SK-N-SH (cell line): ENCODE data around the gene ARL14. TPM values are rescaled to one million over a fixed set of nuclear protein-coding genes. Genes with fewer than 3 reads are reported as not detected.

Experiments
- CTCF ChIA-PET: fragments of 300-600, 350-600 bp; formaldehyde crosslinking; extraction: SDS; loops from one replicate; lab custom pipeline; 2021; lab: Yijun Ruan, JAX
- POLR2A ChIA-PET: fragments of 350-600 bp; sonication (Branson Sonifier 250); formaldehyde crosslinking; extraction: SDS; loops from one replicate; lab custom pipeline; 2020; ENCODE audit warnings: antibody characterized with exemption, inconsistent platforms; lab: Yijun Ruan, JAX
- DNase-seq: peaks from one replicate; pipeline ENCODE4 v3.0.0; 2012
- H2AFZ ChIP-seq: fragments of 200-600 bp; sonication (generic); 2 replicates; pipeline ENCODE4 v1.8.1; 2016; ENCODE audit warnings: antibody characterized with exemption, mild to moderate bottlenecking, low read depth
- H3F3A ChIP-seq: fragments of 200-600 bp; sonication (generic); replicated peaks from 2 replicates; pipeline ENCODE3; 2016; ENCODE audit warnings: antibody characterized with exemption, mild to moderate bottlenecking; ENCODE audit not compliant: insufficient read depth
- H3K27ac ChIP-seq, 2 experiments: fragments of 200-500 bp in 1 of 2; fragments of 200-600 bp in 1 of 2; sonication (Bioruptor generic) in 1 of 2; sonication (generic), shearing (Covaris generic) in 1 of 2; 2 replicates each; pipeline versions ENCODE4 v1.5.1 to v1.6.1; 2014 to 2016; ENCODE audit warnings: low read depth in 2 of 2, inconsistent platforms in 1 of 2, low read length in 1 of 2, mild to moderate bottlenecking in 1 of 2, mixed read lengths in 1 of 2
- H3K27me3 ChIP-seq: fragments of 200-600 bp; sonication (generic), shearing (Covaris generic); 2 replicates; pipeline ENCODE4 v1.6.1; 2016; ENCODE audit warnings: mixed run types; ENCODE audit not compliant: insufficient read depth
- H3K36me3 ChIP-seq, 2 experiments: fragments of 200-500 bp in 1 of 2; fragments of 200-600 bp in 1 of 2; sonication (Bioruptor generic) in 1 of 2; sonication (generic) in 1 of 2; replicated peaks in 1 of 2; 2 replicates each; pipeline versions ENCODE3 to v1.5.1; 2014 to 2016; ENCODE audit warnings: low read length in 1 of 2, mild to moderate bottlenecking in 1 of 2; ENCODE audit not compliant: insufficient read depth in 2 of 2, control insufficient read depth in 1 of 2
- H3K4me1 ChIP-seq, 2 experiments: fragments of 200-500 bp in 1 of 2; fragments of 200-600 bp in 1 of 2; sonication (Bioruptor generic) in 1 of 2; sonication (generic), shearing (Covaris generic) in 1 of 2; 2 replicates each; pipeline versions ENCODE4 v1.5.1 to v1.6.1; 2014 to 2016; ENCODE audit warnings: low read depth in 1 of 2, low read length in 1 of 2, mixed run types in 1 of 2; ENCODE audit not compliant: insufficient read depth in 2 of 2, control insufficient read depth in 1 of 2
- H3K4me2 ChIP-seq: fragments of 200-600 bp; sonication (generic), shearing (Covaris generic); 2 replicates; pipeline ENCODE4 v1.6.1; 2017; ENCODE audit warnings: mixed run types
- H3K4me3 ChIP-seq, 2 experiments: fragments of 200-500 bp in 1 of 2; fragments of 200-600 bp in 1 of 2; sonication (Bioruptor generic) in 1 of 2; sonication (generic), shearing (Covaris generic) in 1 of 2; 2 replicates each; pipeline versions ENCODE4 v1.5.1 to v1.8.1; 2014 to 2016; ENCODE audit warnings: low read depth in 2 of 2, inconsistent platforms in 1 of 2, low read length in 1 of 2, mild to moderate bottlenecking in 1 of 2, mixed read lengths in 1 of 2, moderate library complexity in 1 of 2
- H3K79me2 ChIP-seq: fragments of 200-600 bp; sonication (generic); 2 replicates; pipeline ENCODE4 v1.8.1; 2017; ENCODE audit warnings: mild to moderate bottlenecking; ENCODE audit not compliant: insufficient read depth
- H3K9ac ChIP-seq: fragments of 200-600 bp; sonication (generic); 2 replicates; pipeline ENCODE4 v1.6.1; 2017; ENCODE audit warnings: mixed run types
- H3K9me2 ChIP-seq: fragments of 200-600 bp; sonication (generic); 2 replicates; pipeline ENCODE4 v1.6.1; 2017; ENCODE audit warnings: mixed run types
- H3K9me3 ChIP-seq: fragments of 200-600 bp; sonication (generic); 2 replicates; pipeline ENCODE4 v1.6.1; 2017; ENCODE audit warnings: mixed run types, mild to moderate bottlenecking, moderate library complexity
- H4K20me1 ChIP-seq: fragments of 200-600 bp; sonication (generic); 2 replicates; pipeline ENCODE4 v1.6.1; 2017; ENCODE audit warnings: mild to moderate bottlenecking, mixed run types; ENCODE audit not compliant: insufficient read depth
- ELF1 ChIP-seq: IDR thresholded peaks from 2 replicates; pipeline ENCODE4 v1.4.0; 2012
- EZH2phosphoT487 ChIP-seq: fragments of 200-600 bp; sonication (generic); IDR thresholded peaks from 2 replicates; pipeline ENCODE4 v1.6.1; 2017; ENCODE audit warnings: low read depth, mixed run types, mild to moderate bottlenecking, antibody characterized with exemption, moderate library complexity, borderline replicate concordance
- FOSL2 ChIP-seq: IDR thresholded peaks from 2 replicates; pipeline ENCODE4 v1.4.0; 2012; ENCODE audit warnings: low read depth, mild to moderate bottlenecking, moderate library complexity, borderline replicate concordance
- FOXM1 ChIP-seq: IDR thresholded peaks from 2 replicates; pipeline ENCODE4 v1.4.0; 2012; ENCODE audit warnings: low read depth, mild to moderate bottlenecking
- MXI1 ChIP-seq: IDR thresholded peaks from 2 replicates; pipeline ENCODE4 v1.6.1; 2012; ENCODE audit warnings: mild to moderate bottlenecking, low read depth, low read length, improper control_type of control experiment
- POLR2AphosphoS5 ChIP-seq: IDR thresholded peaks from 2 replicates; pipeline ENCODE4 v1.6.1; 2012; ENCODE audit warnings: low read depth, low read length
- RAD21 ChIP-seq: IDR thresholded peaks from 2 replicates; pipeline ENCODE4 v1.6.1; 2012; ENCODE audit warnings: mild to moderate bottlenecking, low read length
- TCF12 ChIP-seq: IDR thresholded peaks from 2 replicates; pipeline ENCODE4 v1.4.0; 2012
- YY1 ChIP-seq: IDR thresholded peaks from 2 replicates; pipeline ENCODE4 v1.4.0; 2012; ENCODE audit warnings: low read depth, mild to moderate bottlenecking
- WGBS: methylation state at CpG from one replicate; pipeline ENCODE4 v1.1.6; 2017; ENCODE audit warnings: low lambda C conversion rate; 5-methylcytosine and 5-hydroxymethylcytosine counted together
- polyA plus RNA-seq, 3 experiments: library from polyadenylated mRNA; depleted of rRNA; stranded (reverse); fragments of >200 nt; gene quantifications; 2 replicates each; pipeline ENCODE4 v1.2.3, GENCODE V29; 2012
- TF ChIP-seq, protein P1 (sequence below): IDR thresholded peaks from 2 replicates; pipeline ENCODE4 v1.4.0; 2012; ENCODE audit warnings: low read depth
- TF ChIP-seq, protein P2 (sequence below): fragments of 150-350 bp; IDR thresholded peaks from 2 replicates; pipeline ENCODE4 v1.6.1; 2017; ENCODE audit warnings: antibody characterized with exemption, low read length, low read depth, borderline replicate concordance
- TF ChIP-seq, protein P3 (sequence below): IDR thresholded peaks from 2 replicates; pipeline ENCODE4 v1.4.0; 2012; ENCODE audit warnings: low read depth, borderline replicate concordance

ARL14 gene
- polyA plus RNA-seq, 1 of the 3 experiments (the other 2 are of a cell fraction) = not detected

DNA sequence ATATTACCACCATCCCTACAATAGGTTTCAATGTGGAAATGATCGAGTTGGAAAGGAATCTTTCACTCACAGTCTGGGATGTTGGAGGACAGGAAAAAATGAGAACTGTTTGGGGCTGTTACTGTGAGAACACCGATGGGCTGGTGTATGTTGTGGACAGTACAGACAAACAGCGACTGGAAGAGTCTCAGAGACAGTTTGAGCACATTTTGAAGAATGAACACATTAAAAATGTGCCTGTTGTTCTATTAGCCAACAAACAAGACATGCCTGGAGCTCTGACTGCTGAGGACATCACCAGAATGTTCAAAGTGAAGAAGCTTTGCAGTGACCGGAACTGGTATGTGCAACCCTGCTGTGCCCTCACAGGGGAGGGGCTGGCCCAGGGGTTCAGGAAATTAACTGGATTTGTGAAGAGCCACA lies 510 bp downstream of the ARL14 start:
- H3K79me2 ChIP-seq = no peaks in the 10 kb centered on the region
- TF ChIP-seq FOXM1 (no peak), POLR2AphosphoS5 (no peak)
- ChIA-PET CTCF (interaction anchor here (2.2 kb wide), 1 partner anchor 9 kb away, joined by 13 read pairs; no protein-coding TSS in a partner anchor), POLR2A (no interaction called here)
- 65% methylated on average over 4 of the region's 4 CpGs for WGBS
- H4K20me1 ChIP-seq = no peaks in the 10 kb centered on the region
- no peak overlapping the region for H3K4me3 ChIP-seq
- no peak overlapping the region for H3K9ac ChIP-seq
- H3K9me3 ChIP-seq = no peaks in the 10 kb centered on the region
- H3K4me2 ChIP-seq = no peak overlapping the region
- H3K4me1 ChIP-seq = peaks cover 0 to 5% of the 10 kb centered on the region in 2 experiments; a peak in 1 of 4 replicates
- no peak overlapping the region for H3K27ac ChIP-seq
- H3K27me3 ChIP-seq = no peaks in the 10 kb centered on the region
- H3K36me3 ChIP-seq = no peaks in the 10 kb centered on the region
- H3F3A ChIP-seq = no peaks in the 10 kb centered on the region
- DNase-seq = no peak
- H3K9me2 ChIP-seq = no peaks in the 10 kb centered on the region
- H2AFZ ChIP-seq = no peak overlapping the region; the same call in 1 of the 2 replicates

DNA sequence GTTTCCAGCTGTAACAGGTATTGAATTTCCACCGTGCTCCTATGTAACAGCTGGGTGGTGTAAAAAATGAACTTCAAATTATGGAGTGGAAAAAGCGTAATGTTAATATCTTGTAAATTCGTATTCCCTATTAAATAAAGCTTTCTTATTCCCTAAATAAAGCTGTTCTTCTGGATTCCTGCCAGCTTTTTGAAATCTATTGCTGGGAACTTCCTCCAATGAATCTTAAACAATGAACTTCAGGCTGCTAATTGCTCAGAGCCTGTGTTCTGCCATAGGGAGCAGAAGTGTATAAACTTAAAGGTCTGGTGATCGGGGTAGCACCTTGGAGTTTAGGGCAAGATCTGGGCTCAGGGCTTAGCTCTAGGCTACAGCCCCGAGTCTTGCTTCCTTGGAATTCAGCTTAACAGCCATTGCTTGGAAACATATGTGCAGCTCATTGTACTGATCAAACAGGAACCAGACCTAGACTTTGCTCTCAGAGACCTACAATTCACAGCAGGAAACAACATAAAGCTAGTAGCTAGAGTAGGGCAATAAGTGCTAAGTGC lies 1.4 kb downstream of the ARL14 start:
- H3K9me2 ChIP-seq = no peaks in the 10 kb centered on the region
- POLR2A ChIA-PET = no interaction called here
- no peaks in the 10 kb centered on the region for H3K9me3 ChIP-seq
- no peaks in the 10 kb centered on the region for H3F3A ChIP-seq
- WGBS = 71% methylated on average over 5 of the region's 5 CpGs
- no peak overlapping the region for H3K9ac ChIP-seq
- H3K36me3 ChIP-seq = no peaks in the 10 kb centered on the region
- no peak overlapping the region for H3K27ac ChIP-seq
- no peak for DNase-seq
- H4K20me1 ChIP-seq = no peaks in the 10 kb centered on the region
- H3K79me2 ChIP-seq = no peaks in the 10 kb centered on the region
- CTCF ChIA-PET = interaction anchor here (2.2 kb wide), 1 partner anchor 8 kb away, joined by 13 read pairs; no protein-coding TSS in a partner anchor
- no peak overlapping the region for H3K4me3 ChIP-seq
- no peaks in the 10 kb centered on the region for H3K27me3 ChIP-seq
- no peak overlapping the region for H2AFZ ChIP-seq
- H3K4me2 ChIP-seq = no peak overlapping the region
- TF ChIP-seq RAD21 = no peak
- TF ChIP-seq, protein P1, sequence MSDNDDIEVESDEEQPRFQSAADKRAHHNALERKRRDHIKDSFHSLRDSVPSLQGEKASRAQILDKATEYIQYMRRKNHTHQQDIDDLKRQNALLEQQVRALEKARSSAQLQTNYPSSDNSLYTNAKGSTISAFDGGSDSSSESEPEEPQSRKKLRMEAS = no peak
- no peak for TF ChIP-seq TCF12
- TF ChIP-seq YY1 = no peak
- TF ChIP-seq ELF1 = no peak
- TF ChIP-seq FOSL2 = no peak
- TF ChIP-seq FOXM1 = no peak
- TF ChIP-seq MXI1 = no peak
- TF ChIP-seq EZH2phosphoT487 = no peak
- TF ChIP-seq, protein P2, sequence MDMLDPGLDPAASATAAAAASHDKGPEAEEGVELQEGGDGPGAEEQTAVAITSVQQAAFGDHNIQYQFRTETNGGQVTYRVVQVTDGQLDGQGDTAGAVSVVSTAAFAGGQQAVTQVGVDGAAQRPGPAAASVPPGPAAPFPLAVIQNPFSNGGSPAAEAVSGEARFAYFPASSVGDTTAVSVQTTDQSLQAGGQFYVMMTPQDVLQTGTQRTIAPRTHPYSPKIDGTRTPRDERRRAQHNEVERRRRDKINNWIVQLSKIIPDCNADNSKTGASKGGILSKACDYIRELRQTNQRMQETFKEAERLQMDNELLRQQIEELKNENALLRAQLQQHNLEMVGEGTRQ = no peak
- TF ChIP-seq, protein P3, sequence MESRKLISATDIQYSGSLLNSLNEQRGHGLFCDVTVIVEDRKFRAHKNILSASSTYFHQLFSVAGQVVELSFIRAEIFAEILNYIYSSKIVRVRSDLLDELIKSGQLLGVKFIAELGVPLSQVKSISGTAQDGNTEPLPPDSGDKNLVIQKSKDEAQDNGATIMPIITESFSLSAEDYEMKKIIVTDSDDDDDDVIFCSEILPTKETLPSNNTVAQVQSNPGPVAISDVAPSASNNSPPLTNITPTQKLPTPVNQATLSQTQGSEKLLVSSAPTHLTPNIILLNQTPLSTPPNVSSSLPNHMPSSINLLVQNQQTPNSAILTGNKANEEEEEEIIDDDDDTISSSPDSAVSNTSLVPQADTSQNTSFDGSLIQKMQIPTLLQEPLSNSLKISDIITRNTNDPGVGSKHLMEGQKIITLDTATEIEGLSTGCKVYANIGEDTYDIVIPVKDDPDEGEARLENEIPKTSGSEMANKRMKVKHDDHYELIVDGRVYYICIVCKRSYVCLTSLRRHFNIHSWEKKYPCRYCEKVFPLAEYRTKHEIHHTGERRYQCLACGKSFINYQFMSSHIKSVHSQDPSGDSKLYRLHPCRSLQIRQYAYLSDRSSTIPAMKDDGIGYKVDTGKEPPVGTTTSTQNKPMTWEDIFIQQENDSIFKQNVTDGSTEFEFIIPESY = no peak
- H3K4me1 ChIP-seq = peaks cover 0 to 5% of the 10 kb centered on the region in 2 experiments; a peak in 1 of 4 replicates
